GM10847 (cell line): ENCODE data around the gene FLOT1.

Experiments
- POLR2A ChIP-seq: IDR thresholded peaks from 2 replicates; pipeline ENCODE4 v1.6.1; 2011; ENCODE audit not compliant: insufficient read length; ENCODE audit errors: extremely low read depth

FLOT1 gene

GRCh38 chr6:30754631-30755030 is 12.1 kb upstream of the FLOT1 start:
- TF ChIP-seq POLR2A: no peak

- TF ChIP-seq POLR2A: no peak
These were observed 9.9 kb upstream of the FLOT1 start for GRCh38 chr6:30752157-30752927.

- TF ChIP-seq POLR2A: no peak
These were observed 7.8 kb upstream of the FLOT1 start for GRCh38 chr6:30750379-30750668.

- TF ChIP-seq POLR2A: no peak
These were observed 7.3 kb upstream of the FLOT1 start for GRCh38 chr6:30749554-30750378.

- no peak for TF ChIP-seq POLR2A
These were observed 6.5 kb upstream of the FLOT1 start for GRCh38 chr6:30748851-30749540.

GRCh38 chr6:30747902-30748769 is 5.6 kb upstream of the FLOT1 start:
- TF ChIP-seq POLR2A: no peak

GRCh38 chr6:30747300-30747687 is 4.8 kb upstream of the FLOT1 start:
- no peak for TF ChIP-seq POLR2A

- TF ChIP-seq POLR2A: peak; percentile 98
These were observed 1.7 kb upstream of the FLOT1 start, which contains the start of gene IER3 for GRCh38 chr6:30744054-30744805. TSS of gene IER3 (minus strand) at chr6:30744547. CDS start at chr6:30744518, 29 bp downstream.

- no peak for TF ChIP-seq POLR2A
These were observed 889 bp upstream of the FLOT1 start for GRCh38 chr6:30743099-30744053.

GRCh38 chr6:30741789-30742315 is 635 bp downstream of the FLOT1 start:
- TF ChIP-seq POLR2A: no peak

GRCh38 chr6:30741063-30741779 is 1.3 kb downstream of the FLOT1 start:
- TF ChIP-seq POLR2A: no peak

- no peak for TF ChIP-seq POLR2A
These were observed 2.0 kb downstream of the FLOT1 start for GRCh38 chr6:30740540-30740870.
